ENCODE data around the gene IGFBP1.

Gene IGFBP1

DNA sequence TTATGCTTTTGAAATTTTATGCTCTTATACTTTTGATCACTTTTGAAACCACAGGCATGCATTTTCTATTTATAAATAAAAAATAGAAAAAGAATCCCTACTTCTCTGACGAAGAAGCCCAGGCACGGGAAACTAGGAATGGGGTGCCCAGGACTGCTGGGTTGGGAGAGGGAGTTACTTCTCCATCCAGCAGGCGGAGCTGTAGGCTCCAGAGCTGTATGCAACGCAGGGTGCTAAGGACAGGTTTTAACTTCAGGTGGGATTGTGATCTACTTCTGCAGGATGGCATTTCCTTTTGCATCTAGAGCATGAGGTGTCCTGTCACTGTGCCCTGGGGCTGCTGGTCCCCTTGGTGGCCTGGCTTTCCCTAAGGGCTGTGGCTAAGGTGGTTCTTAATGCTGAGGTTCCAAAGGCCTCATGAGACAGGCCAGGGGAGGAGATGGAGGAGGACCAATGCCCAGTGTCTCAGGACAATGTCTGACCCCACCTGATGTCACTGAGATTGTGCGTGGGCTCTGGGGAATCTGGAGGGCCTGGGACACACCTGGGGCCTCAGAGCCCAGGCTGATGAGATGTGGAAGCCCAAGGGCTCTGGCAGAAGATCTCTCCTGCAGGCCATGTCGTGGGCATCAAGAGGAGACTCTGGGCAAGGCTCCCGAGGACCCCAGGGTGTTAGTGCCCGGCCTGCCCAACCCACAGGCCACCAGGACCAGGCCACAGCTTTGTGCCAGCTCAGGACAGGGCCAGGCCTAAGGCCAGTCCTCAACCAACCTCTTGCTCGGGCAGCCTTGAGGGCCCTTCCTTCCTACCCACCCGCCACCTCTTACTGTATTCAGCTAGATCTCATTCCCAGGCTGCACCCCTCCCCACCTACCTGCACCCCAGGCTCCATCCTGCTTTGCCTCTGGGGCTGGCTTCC, 15.9 kb upstream of the IGFBP1 start:
- FAIRE-seq (no peak), DNase-seq (ENCODE audit: insufficient read length) (no peak)
- TF ChIP-seq POLR2AphosphoS5 (IDR thresholded peaks at IDR 0.05; ENCODE audit: low read depth, low read length) (no peak), POLR2A (IDR thresholded peaks at IDR 0.05; ENCODE audit: low read depth, low read length) (no peak), TAF1 (IDR thresholded peaks at IDR 0.05; ENCODE audit: borderline replicate concordance, low read depth, low read length) (no peak)

DNA sequence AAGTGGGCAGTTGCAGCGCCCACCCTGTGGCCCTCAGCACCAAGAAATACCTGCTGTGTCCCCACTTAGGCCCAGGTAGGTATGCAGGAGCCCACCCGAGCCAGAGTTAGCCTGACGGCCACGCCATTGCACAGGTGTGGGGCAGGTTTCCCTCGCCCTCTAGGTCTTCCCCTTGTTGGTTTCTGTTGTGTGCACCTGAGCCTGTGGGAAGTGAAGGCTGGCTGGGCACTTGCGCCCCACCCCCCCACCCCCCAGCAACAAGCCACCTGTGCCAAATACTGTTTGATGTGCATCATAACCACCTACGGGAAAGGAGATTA, 15.3 kb upstream of the IGFBP1 start, which contains the start of gene CCDC201:
TSS of gene CCDC201 (minus strand) at position 48 of the 320 bp plus-strand sequence. CDS start 75 bp downstream, outside the sequence.
- DNase-seq (ENCODE audit: insufficient read length) = no peak
- no peak for FAIRE-seq
- TF ChIP-seq TAF1 (IDR thresholded peaks at IDR 0.05; ENCODE audit: borderline replicate concordance, low read depth, low read length) = no peak
- no peak for TF ChIP-seq POLR2A (IDR thresholded peaks at IDR 0.05; ENCODE audit: low read depth, low read length)
- TF ChIP-seq POLR2AphosphoS5 (IDR thresholded peaks at IDR 0.05; ENCODE audit: low read depth, low read length) = no peak

DNA sequence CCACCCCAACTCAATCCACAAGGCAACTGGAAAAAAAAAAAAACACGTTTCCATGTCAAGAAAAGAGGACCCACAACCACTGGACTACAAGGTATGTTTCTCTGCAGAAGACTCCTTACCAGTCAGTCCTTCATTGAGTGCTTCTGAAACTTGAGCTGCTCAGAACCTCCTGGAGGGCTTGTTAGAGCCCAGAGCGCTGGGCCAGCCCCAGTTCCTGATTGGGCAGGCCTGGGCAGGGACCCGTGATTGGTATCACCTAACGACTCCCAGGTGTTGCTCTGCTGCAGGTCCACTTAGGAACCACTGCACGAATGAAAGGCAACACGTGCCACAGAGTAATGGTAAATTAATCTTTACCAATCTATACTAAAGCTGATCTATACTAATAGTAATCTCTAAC, 14.9 kb upstream of the IGFBP1 start:
- DNase-seq (ENCODE audit: insufficient read length) (no peak), FAIRE-seq (no peak)
- no peak for TF ChIP-seq TAF1 (IDR thresholded peaks at IDR 0.05; ENCODE audit: borderline replicate concordance, low read depth, low read length)
- TF ChIP-seq POLR2AphosphoS5 (IDR thresholded peaks at IDR 0.05; ENCODE audit: low read depth, low read length) = no peak
- TF ChIP-seq POLR2A (IDR thresholded peaks at IDR 0.05; ENCODE audit: low read depth, low read length) = no peak

DNA sequence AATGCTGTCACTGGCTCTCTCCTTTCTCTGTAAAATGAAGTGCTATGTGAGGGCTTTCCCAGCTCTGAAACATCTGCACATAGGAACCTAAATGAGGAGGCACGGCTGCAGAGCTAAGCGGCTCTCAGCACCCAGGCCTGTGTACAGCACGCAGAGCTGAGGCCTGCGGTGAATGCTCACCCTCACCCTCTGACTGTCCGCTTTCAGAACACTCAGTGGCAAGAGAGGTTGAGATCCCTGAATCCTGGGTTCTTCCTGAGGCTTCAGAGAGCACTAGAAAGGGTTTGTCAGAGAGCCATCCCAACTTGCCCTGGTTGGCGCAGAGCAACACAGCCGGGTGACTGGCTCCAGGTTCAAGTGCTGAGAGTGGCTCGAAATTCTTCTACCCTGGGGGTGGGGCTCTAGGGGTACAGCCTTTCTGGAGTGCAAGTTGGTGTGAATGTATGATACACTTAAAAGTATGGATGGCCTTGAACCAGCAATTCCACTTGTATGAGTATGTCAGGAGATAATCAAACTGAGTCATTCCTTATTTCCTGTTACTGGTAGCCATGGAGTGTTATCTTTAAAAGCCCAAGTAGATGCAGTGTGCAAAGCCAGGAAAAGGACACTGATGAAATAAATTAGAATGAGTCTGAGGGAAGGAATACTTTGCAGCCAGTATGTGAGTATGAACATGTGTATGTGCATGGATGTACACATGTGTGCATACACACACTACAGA, 13.7 kb upstream of the IGFBP1 start:
- no peak for FAIRE-seq
- DNase-seq (ENCODE audit: insufficient read length) = no peak
- TF ChIP-seq TAF1 (IDR thresholded peaks at IDR 0.05; ENCODE audit: borderline replicate concordance, low read depth, low read length) = no peak
- TF ChIP-seq POLR2AphosphoS5 (IDR thresholded peaks at IDR 0.05; ENCODE audit: low read depth, low read length) = no peak
- TF ChIP-seq POLR2A (IDR thresholded peaks at IDR 0.05; ENCODE audit: low read depth, low read length) = no peak

DNA sequence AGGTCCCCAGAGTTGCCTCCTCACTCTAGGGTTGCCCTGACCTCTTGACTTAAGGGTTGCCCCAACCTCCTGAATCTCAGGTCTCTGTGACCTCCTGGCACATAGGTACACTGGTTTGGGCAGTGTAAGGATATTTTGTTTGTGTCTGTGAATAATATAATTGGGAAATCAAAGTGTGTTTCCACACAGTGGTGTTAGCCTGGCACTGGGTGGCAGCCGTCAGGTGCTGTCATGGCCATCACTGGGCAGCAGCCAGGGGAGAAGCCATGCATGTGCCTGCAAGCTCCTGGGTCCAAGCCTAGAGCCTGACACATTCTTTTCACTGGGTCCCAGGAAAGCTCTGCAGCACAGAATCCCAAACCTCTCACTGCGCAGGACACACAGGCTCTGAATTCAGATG, 11.8 kb upstream of the IGFBP1 start:
- DNase-seq (ENCODE audit: insufficient read length) = no peak
- TF ChIP-seq POLR2A (IDR thresholded peaks at IDR 0.05; ENCODE audit: low read depth, low read length) = no peak
- no peak for TF ChIP-seq TAF1 (IDR thresholded peaks at IDR 0.05; ENCODE audit: borderline replicate concordance, low read depth, low read length)
- TF ChIP-seq POLR2AphosphoS5 (IDR thresholded peaks at IDR 0.05; ENCODE audit: low read depth, low read length) = no peak
- FAIRE-seq = no peak

DNA sequence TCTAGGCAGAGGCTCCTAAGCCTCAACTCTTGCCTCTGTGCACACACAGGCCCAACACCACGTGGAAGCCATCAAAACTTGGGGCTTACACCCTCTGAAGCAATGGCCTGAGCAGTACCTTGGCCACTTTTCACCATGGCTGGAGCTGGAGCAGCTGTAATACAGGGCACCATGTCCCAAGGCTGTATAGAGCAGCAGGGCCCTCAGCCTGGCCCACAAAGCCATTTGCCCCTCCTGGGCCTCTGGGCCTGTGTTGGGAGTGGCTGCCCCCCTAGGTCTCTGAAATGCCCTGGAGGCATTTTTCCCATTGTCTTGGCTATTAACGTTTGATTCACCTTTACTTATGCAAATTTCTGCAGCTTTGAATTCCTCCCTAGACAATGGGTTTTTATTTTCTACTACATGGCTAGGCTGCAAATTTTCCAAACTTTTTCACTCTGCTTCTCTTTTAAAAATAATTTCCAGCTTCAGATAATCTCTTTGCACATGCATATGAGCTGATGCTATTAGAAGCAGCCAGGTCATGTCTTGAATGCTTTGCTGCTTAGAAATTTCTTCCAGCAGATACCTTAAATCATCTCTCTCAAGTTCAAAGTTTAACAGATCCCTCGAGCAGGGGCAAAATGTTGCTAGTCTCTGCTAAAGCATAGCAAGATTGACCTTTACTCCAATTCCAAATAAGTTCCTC, 9.7 kb upstream of the IGFBP1 start:
- TF ChIP-seq POLR2AphosphoS5 (IDR thresholded peaks at IDR 0.05; ENCODE audit: low read depth, low read length) (no peak), TAF1 (IDR thresholded peaks at IDR 0.05; ENCODE audit: borderline replicate concordance, low read depth, low read length) (no peak), POLR2A (IDR thresholded peaks at IDR 0.05; ENCODE audit: low read depth, low read length) (no peak)
- DNase-seq (ENCODE audit: insufficient read length) (no peak), FAIRE-seq (no peak)

DNA sequence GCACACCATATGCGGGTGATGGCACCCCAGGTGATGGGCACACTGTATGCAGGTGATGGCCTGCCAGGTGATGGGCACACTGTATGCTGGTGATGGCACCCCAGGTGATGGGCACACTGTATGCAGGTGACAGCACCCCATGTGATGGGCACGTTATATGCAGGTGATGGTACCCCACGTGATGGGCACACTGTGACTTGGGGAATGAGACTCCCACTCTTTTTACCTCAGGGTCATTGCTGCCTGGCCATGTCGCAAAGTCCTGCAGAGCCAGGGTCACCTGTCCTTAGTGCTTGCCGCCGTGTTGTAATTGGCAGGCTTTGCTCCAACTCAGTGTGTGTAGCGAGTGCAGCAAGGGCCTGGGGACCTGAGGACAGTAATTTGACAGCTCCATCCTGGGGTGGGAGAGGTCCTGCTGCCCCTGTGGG, 7.8 kb upstream of the IGFBP1 start:
- TF ChIP-seq POLR2AphosphoS5 (IDR thresholded peaks at IDR 0.05; ENCODE audit: low read depth, low read length) (no peak), POLR2A (IDR thresholded peaks at IDR 0.05; ENCODE audit: low read depth, low read length) (no peak), TAF1 (IDR thresholded peaks at IDR 0.05; ENCODE audit: borderline replicate concordance, low read depth, low read length) (no peak)
- no peak for FAIRE-seq
- DNase-seq (ENCODE audit: insufficient read length) = no peak

DNA sequence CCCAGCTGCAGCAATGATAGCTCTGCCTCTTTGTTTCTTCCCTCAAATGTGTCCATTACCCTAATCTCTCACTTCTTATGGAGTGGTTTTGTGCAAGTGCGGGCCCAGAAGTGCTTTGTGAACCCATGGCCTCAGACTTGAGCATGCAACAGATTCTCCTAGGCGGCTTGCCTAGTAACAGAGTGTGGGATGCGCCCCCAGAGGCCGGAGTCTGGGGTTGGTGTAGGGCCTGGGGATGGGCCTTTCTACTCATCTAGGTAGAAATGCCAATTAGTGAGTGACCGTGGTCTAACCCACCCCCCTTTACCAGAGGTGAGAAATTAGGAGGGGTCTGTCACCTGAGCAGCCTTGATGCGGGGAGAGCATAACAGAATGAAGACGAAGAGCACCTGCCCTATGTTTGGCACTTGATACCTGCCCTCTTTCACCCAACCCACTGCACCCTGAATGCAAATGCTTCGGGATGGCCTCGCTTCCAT, 7.0 kb upstream of the IGFBP1 start:
- FAIRE-seq (no peak), DNase-seq (ENCODE audit: insufficient read length) (no peak)
- TF ChIP-seq TAF1 (IDR thresholded peaks at IDR 0.05; ENCODE audit: borderline replicate concordance, low read depth, low read length) = no peak
- no peak for TF ChIP-seq POLR2A (IDR thresholded peaks at IDR 0.05; ENCODE audit: low read depth, low read length)
- no peak for TF ChIP-seq POLR2AphosphoS5 (IDR thresholded peaks at IDR 0.05; ENCODE audit: low read depth, low read length)

DNA sequence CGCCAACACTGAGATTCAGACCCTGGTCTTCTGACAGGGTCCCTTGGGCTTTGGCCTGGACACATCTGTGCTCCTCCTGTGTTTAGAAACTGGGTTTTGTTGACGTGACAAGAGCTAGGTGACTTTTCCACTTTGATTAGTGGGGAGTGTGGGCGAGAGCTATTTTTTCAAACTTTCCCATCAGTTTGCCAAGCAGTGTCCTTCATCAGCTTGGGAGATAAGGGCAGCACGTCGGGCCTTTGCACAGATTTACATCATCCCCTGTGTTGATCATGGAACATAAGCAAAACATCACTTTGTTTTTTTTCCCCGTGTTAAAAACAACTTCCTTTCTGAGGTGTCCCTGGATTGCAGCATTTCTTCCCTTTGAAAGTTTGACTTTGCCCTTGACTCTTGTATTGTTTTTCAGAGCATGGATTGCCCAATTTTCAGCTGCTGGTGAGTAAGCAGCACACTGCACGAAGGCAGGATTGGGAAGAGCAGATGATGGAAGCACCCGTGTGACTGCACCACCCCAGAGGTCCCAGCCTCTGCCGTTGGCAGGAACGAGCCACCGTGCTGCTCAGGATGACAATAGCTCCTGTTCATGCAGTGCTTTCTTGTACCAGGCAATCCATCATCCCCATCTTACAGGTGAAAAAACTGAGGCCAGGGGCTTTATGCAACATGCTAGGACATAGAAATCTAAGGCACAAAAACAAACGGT, 6.4 kb upstream of the IGFBP1 start:
- FAIRE-seq (no peak), DNase-seq (ENCODE audit: insufficient read length) (no peak)

DNA sequence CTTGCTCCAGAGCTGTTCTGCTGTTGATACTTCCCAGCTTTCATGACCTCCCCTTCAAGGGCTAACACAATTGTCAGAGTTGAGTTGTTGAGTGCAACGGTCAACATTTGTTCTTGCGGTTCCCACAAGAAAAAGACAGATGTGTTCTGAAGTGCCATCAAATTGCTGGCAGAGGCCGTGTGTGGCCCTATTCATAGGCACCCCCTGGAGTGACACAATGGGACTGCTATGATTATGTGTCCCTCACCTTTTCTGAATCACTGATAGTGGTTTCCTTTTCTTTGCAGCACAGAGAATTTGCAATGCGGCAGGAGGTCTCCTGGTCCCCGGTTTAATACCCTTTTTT, 5.8 kb upstream of the IGFBP1 start:
- TF ChIP-seq POLR2AphosphoS5 (IDR thresholded peaks at IDR 0.05; ENCODE audit: low read depth, low read length) = no peak
- TF ChIP-seq POLR2A (IDR thresholded peaks at IDR 0.05; ENCODE audit: low read depth, low read length) = no peak
- TF ChIP-seq TAF1 (IDR thresholded peaks at IDR 0.05; ENCODE audit: borderline replicate concordance, low read depth, low read length) = no peak
- no peak for FAIRE-seq

More for the DNA sequence above, 6.4 kb upstream of the IGFBP1 start:
- TF ChIP-seq POLR2A (IDR thresholded peaks at IDR 0.05; ENCODE audit: low read depth, low read length) (no peak), POLR2AphosphoS5 (IDR thresholded peaks at IDR 0.05; ENCODE audit: low read depth, low read length) (no peak), TAF1 (IDR thresholded peaks at IDR 0.05; ENCODE audit: borderline replicate concordance, low read depth, low read length) (no peak)

DNA sequence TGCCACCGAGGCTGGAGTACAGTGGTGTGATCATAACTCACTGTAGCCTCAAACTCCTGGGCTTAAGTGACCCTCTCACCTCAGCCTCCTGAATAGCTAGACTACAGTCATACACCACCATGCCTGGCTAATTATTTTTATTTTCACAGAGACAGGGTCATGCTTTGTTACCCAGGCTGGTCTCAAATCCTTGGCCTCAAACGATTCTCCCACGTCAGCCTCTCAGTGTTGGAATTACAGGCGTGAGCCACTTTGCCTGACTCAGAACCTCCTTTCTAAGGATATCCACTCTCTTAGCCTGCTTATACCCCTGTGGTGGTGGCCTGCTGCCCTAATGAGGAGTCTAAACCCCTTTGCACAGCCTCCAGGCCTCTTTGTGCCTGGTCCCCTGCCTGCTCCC, 4.2 kb upstream of the IGFBP1 start:
- FAIRE-seq (no peak), DNase-seq (ENCODE audit: insufficient read length) (no peak)
- no peak for TF ChIP-seq TAF1 (IDR thresholded peaks at IDR 0.05; ENCODE audit: borderline replicate concordance, low read depth, low read length)
- no peak for TF ChIP-seq POLR2AphosphoS5 (IDR thresholded peaks at IDR 0.05; ENCODE audit: low read depth, low read length)
- no peak for TF ChIP-seq POLR2A (IDR thresholded peaks at IDR 0.05; ENCODE audit: low read depth, low read length)

More for the DNA sequence above, 5.8 kb upstream of the IGFBP1 start:
- DNase-seq (ENCODE audit: insufficient read length) = no peak

Measured in GM12892 (cell line).